SK-N-SH (cell line): ENCODE data around the gene MYO7A. TPM values are rescaled to one million over a fixed set of nuclear protein-coding genes. Genes with fewer than 3 reads are reported as not detected.

Experiments
- CTCF ChIA-PET: fragments of 300-600, 350-600 bp; formaldehyde crosslinking; extraction: SDS; loops from one replicate; lab custom pipeline; 2021; lab: Yijun Ruan, JAX
- POLR2A ChIA-PET: fragments of 350-600 bp; sonication (Branson Sonifier 250); formaldehyde crosslinking; extraction: SDS; loops from one replicate; lab custom pipeline; 2020; ENCODE audit warnings: antibody characterized with exemption, inconsistent platforms; lab: Yijun Ruan, JAX
- DNase-seq: peaks from one replicate; pipeline ENCODE4 v3.0.0; 2012
- H2AFZ ChIP-seq: fragments of 200-600 bp; sonication (generic); 2 replicates; pipeline ENCODE4 v1.8.1; 2016; ENCODE audit warnings: antibody characterized with exemption, mild to moderate bottlenecking, low read depth
- H3F3A ChIP-seq: fragments of 200-600 bp; sonication (generic); replicated peaks from 2 replicates; pipeline ENCODE3; 2016; ENCODE audit warnings: antibody characterized with exemption, mild to moderate bottlenecking; ENCODE audit not compliant: insufficient read depth
- H3K27ac ChIP-seq, 2 experiments: fragments of 200-500 bp in 1 of 2; fragments of 200-600 bp in 1 of 2; sonication (Bioruptor generic) in 1 of 2; sonication (generic), shearing (Covaris generic) in 1 of 2; 2 replicates each; pipeline versions ENCODE4 v1.5.1 to v1.6.1; 2014 to 2016; ENCODE audit warnings: low read depth in 2 of 2, inconsistent platforms in 1 of 2, low read length in 1 of 2, mild to moderate bottlenecking in 1 of 2, mixed read lengths in 1 of 2
- H3K27me3 ChIP-seq: fragments of 200-600 bp; sonication (generic), shearing (Covaris generic); 2 replicates; pipeline ENCODE4 v1.6.1; 2016; ENCODE audit warnings: mixed run types; ENCODE audit not compliant: insufficient read depth
- H3K36me3 ChIP-seq, 2 experiments: fragments of 200-500 bp in 1 of 2; fragments of 200-600 bp in 1 of 2; sonication (Bioruptor generic) in 1 of 2; sonication (generic) in 1 of 2; replicated peaks in 1 of 2; 2 replicates each; pipeline versions ENCODE3 to v1.5.1; 2014 to 2016; ENCODE audit warnings: low read length in 1 of 2, mild to moderate bottlenecking in 1 of 2; ENCODE audit not compliant: insufficient read depth in 2 of 2, control insufficient read depth in 1 of 2
- H3K4me1 ChIP-seq, 2 experiments: fragments of 200-500 bp in 1 of 2; fragments of 200-600 bp in 1 of 2; sonication (Bioruptor generic) in 1 of 2; sonication (generic), shearing (Covaris generic) in 1 of 2; 2 replicates each; pipeline versions ENCODE4 v1.5.1 to v1.6.1; 2014 to 2016; ENCODE audit warnings: low read depth in 1 of 2, low read length in 1 of 2, mixed run types in 1 of 2; ENCODE audit not compliant: insufficient read depth in 2 of 2, control insufficient read depth in 1 of 2
- H3K4me2 ChIP-seq: fragments of 200-600 bp; sonication (generic), shearing (Covaris generic); 2 replicates; pipeline ENCODE4 v1.6.1; 2017; ENCODE audit warnings: mixed run types
- H3K4me3 ChIP-seq, 2 experiments: fragments of 200-500 bp in 1 of 2; fragments of 200-600 bp in 1 of 2; sonication (Bioruptor generic) in 1 of 2; sonication (generic), shearing (Covaris generic) in 1 of 2; 2 replicates each; pipeline versions ENCODE4 v1.5.1 to v1.8.1; 2014 to 2016; ENCODE audit warnings: low read depth in 2 of 2, inconsistent platforms in 1 of 2, low read length in 1 of 2, mild to moderate bottlenecking in 1 of 2, mixed read lengths in 1 of 2, moderate library complexity in 1 of 2
- H3K79me2 ChIP-seq: fragments of 200-600 bp; sonication (generic); 2 replicates; pipeline ENCODE4 v1.8.1; 2017; ENCODE audit warnings: mild to moderate bottlenecking; ENCODE audit not compliant: insufficient read depth
- H3K9ac ChIP-seq: fragments of 200-600 bp; sonication (generic); 2 replicates; pipeline ENCODE4 v1.6.1; 2017; ENCODE audit warnings: mixed run types
- H3K9me2 ChIP-seq: fragments of 200-600 bp; sonication (generic); 2 replicates; pipeline ENCODE4 v1.6.1; 2017; ENCODE audit warnings: mixed run types
- H3K9me3 ChIP-seq: fragments of 200-600 bp; sonication (generic); 2 replicates; pipeline ENCODE4 v1.6.1; 2017; ENCODE audit warnings: mixed run types, mild to moderate bottlenecking, moderate library complexity
- H4K20me1 ChIP-seq: fragments of 200-600 bp; sonication (generic); 2 replicates; pipeline ENCODE4 v1.6.1; 2017; ENCODE audit warnings: mild to moderate bottlenecking, mixed run types; ENCODE audit not compliant: insufficient read depth
- CHD2 ChIP-seq: fragments of 150-350 bp; IDR thresholded peaks from 2 replicates; pipeline ENCODE4 v1.6.1; 2018; ENCODE audit warnings: low read length; ENCODE audit not compliant: partially characterized antibody
- ELF1 ChIP-seq: IDR thresholded peaks from 2 replicates; pipeline ENCODE4 v1.4.0; 2012
- EP300 ChIP-seq, 2 experiments: IDR thresholded peaks; 2 replicates each; pipeline versions ENCODE4 v1.4.0 to v1.6.1; 2012; ENCODE audit warnings: borderline replicate concordance in 1 of 2, low read depth in 1 of 2, low read length in 1 of 2
- GABPA ChIP-seq: IDR thresholded peaks from 2 replicates; pipeline ENCODE4 v1.4.0; 2012; ENCODE audit warnings: low read depth, mild to moderate bottlenecking
- MXI1 ChIP-seq: IDR thresholded peaks from 2 replicates; pipeline ENCODE4 v1.6.1; 2012; ENCODE audit warnings: mild to moderate bottlenecking, low read depth, low read length, improper control_type of control experiment
- PBX3 ChIP-seq: IDR thresholded peaks from 2 replicates; pipeline ENCODE4; 2012
- POLR2AphosphoS5 ChIP-seq: IDR thresholded peaks from 2 replicates; pipeline ENCODE4 v1.6.1; 2012; ENCODE audit warnings: low read depth, low read length
- RFX5 ChIP-seq: IDR thresholded peaks from 2 replicates; pipeline ENCODE4 v1.6.1; 2012; ENCODE audit warnings: mild to moderate bottlenecking, improper control_type of control experiment, low read length
- SMC3 ChIP-seq: IDR thresholded peaks from 2 replicates; pipeline ENCODE4 v1.6.1; 2012; ENCODE audit warnings: low read depth, low read length, improper control_type of control experiment
- TCF12 ChIP-seq: IDR thresholded peaks from 2 replicates; pipeline ENCODE4 v1.4.0; 2012
- USF1 ChIP-seq: IDR thresholded peaks from 2 replicates; pipeline ENCODE4 v1.4.0; 2012; ENCODE audit warnings: low read depth, borderline replicate concordance
- WGBS: methylation state at CpG from one replicate; pipeline ENCODE4 v1.1.6; 2017; ENCODE audit warnings: low lambda C conversion rate; 5-methylcytosine and 5-hydroxymethylcytosine counted together
- polyA plus RNA-seq, 3 experiments: library from polyadenylated mRNA; depleted of rRNA; stranded (reverse); fragments of >200 nt; gene quantifications; 2 replicates each; pipeline ENCODE4 v1.2.3, GENCODE V29; 2012
- TF ChIP-seq, protein P1 (sequence below): fragments of 200-600 bp; sonication (generic); IDR thresholded peaks from 2 replicates; pipeline ENCODE4 v1.6.1; 2017; ENCODE audit warnings: antibody characterized with exemption, mild to moderate bottlenecking, moderate library complexity
- TF ChIP-seq, protein P2 (sequence below): fragments of 150-350 bp; IDR thresholded peaks from 2 replicates; pipeline ENCODE4 v1.6.1; 2016; ENCODE audit warnings: mild to moderate bottlenecking, low read depth, low read length
- TF ChIP-seq, protein P3 (sequence below): IDR thresholded peaks from 2 replicates; pipeline ENCODE4 v1.4.0; 2012; ENCODE audit warnings: low read depth

The MYO7A gene
- polyA plus RNA-seq, 1 of the 3 experiments (the other 2 are of a cell fraction) = 0.08 TPM

DNA sequence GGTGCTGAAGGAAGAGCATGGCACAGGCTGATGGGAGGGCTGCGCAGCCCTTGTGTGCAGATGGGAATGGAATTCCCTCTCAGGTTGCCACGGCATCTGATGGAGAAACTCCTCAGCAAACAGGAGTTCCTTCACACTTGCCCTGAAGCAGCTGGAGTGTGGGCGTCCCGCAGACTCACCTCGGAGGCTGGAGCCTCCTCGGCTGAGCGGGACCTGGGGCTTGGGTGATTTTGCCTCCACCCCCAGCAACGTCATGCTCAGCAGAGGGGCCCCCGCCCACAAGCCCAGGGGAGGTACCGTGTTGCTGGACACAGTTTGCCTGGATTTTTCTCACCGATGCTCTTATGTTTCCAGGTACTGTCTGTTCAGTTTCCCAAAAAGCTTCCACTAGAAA, 63.4 kb downstream of the MYO7A start:
- Histone ChIP-seq H2AFZ (no peak overlapping the region), H3K9me2 (no peaks in the 10 kb centered on the region), H3K4me1 (no peaks in the 10 kb centered on the region), H3K4me3 (no peak overlapping the region), H3K79me2 (no peaks in the 10 kb centered on the region), H3K9ac (no peak overlapping the region), H3F3A (no peaks in the 10 kb centered on the region), H3K4me2 (no peak overlapping the region), H3K27ac (no peak overlapping the region), H4K20me1 (no peaks in the 10 kb centered on the region), H3K9me3 (no peaks in the 10 kb centered on the region), H3K27me3 (no peaks in the 10 kb centered on the region), H3K36me3 (no peaks in the 10 kb centered on the region)
- DNase-seq = no peak
- TF ChIP-seq GABPA (no peak), PBX3 (no peak), CHD2 (no peak), USF1 (no peak), RFX5 (no peak), TCF12 (no peak), ELF1 (no peak), SMC3 (no peak), MXI1 (no peak), POLR2AphosphoS5 (no peak), EP300 (IDR thresholded peaks at IDR 0.05; ENCODE audit: borderline replicate concordance in 1 of 2, low read depth in 1 of 2, low read length in 1 of 2) (no peak)
- TF ChIP-seq, protein P1, sequence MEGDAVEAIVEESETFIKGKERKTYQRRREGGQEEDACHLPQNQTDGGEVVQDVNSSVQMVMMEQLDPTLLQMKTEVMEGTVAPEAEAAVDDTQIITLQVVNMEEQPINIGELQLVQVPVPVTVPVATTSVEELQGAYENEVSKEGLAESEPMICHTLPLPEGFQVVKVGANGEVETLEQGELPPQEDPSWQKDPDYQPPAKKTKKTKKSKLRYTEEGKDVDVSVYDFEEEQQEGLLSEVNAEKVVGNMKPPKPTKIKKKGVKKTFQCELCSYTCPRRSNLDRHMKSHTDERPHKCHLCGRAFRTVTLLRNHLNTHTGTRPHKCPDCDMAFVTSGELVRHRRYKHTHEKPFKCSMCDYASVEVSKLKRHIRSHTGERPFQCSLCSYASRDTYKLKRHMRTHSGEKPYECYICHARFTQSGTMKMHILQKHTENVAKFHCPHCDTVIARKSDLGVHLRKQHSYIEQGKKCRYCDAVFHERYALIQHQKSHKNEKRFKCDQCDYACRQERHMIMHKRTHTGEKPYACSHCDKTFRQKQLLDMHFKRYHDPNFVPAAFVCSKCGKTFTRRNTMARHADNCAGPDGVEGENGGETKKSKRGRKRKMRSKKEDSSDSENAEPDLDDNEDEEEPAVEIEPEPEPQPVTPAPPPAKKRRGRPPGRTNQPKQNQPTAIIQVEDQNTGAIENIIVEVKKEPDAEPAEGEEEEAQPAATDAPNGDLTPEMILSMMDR = no peak
- TF ChIP-seq, protein P2, sequence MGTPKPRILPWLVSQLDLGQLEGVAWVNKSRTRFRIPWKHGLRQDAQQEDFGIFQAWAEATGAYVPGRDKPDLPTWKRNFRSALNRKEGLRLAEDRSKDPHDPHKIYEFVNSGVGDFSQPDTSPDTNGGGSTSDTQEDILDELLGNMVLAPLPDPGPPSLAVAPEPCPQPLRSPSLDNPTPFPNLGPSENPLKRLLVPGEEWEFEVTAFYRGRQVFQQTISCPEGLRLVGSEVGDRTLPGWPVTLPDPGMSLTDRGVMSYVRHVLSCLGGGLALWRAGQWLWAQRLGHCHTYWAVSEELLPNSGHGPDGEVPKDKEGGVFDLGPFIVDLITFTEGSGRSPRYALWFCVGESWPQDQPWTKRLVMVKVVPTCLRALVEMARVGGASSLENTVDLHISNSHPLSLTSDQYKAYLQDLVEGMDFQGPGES = no peak
- TF ChIP-seq, protein P3, sequence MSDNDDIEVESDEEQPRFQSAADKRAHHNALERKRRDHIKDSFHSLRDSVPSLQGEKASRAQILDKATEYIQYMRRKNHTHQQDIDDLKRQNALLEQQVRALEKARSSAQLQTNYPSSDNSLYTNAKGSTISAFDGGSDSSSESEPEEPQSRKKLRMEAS = no peak
- CTCF ChIA-PET = interaction anchor here (11.8 kb wide), 1 partner anchor 65 kb away, joined by 270 read pairs; the partner anchor contains the start of gene MYO7A
- POLR2A ChIA-PET = no interaction called here
- WGBS = 70% methylated on average over 11 of the region's 11 CpGs
